HL-60 (cell line): ENCODE data around the gene UFD1.

Experiments used
- DNase-seq, 2 experiments: peaks; one replicate each; pipeline ENCODE4 v3.0.0-alpha.2; 2010 to 2020; ENCODE audit warnings: low read depth in 1 of 2, low spot score in 1 of 2
- H3K27ac ChIP-seq: fragments of 250-450 bp; sonication (Bioruptor Pico); replicated peaks from 2 replicates; pipeline ENCODE4 v1.5.1; 2020; ENCODE audit warnings: mild to moderate bottlenecking, moderate library complexity
- H3K27me3 ChIP-seq: fragments of 250-450 bp; sonication (Bioruptor Pico); 2 replicates; pipeline ENCODE4 v1.5.1; 2021; ENCODE audit warnings: mild to moderate bottlenecking, moderate library complexity; ENCODE audit not compliant: insufficient read depth, poor library complexity, severe bottlenecking
- H3K4me3 ChIP-seq: replicated peaks from 2 replicates; pipeline ENCODE4 v1.5.1; 2011; ENCODE audit warnings: mild to moderate bottlenecking, control low read depth, low read length; ENCODE audit not compliant: insufficient read depth
- CTCF ChIP-seq: IDR thresholded peaks from one replicate; pipeline ENCODE4 v1.5.1; 2011; ENCODE audit warnings: low read length, control low read depth, inconsistent platforms; ENCODE audit not compliant: insufficient read depth
- GABPA ChIP-seq: IDR thresholded peaks from 2 replicates; pipeline ENCODE4 v1.6.1; 2012; ENCODE audit warnings: low read depth
- POLR2AphosphoS5 ChIP-seq: IDR thresholded peaks from 2 replicates; pipeline ENCODE4 v1.6.1; 2012; ENCODE audit warnings: low read depth
- REST ChIP-seq: IDR thresholded peaks from 2 replicates; pipeline ENCODE4 v1.6.1; 2012; ENCODE audit warnings: low read depth; ENCODE audit not compliant: insufficient replicate concordance
- SPI1 ChIP-seq: IDR thresholded peaks from 2 replicates; pipeline ENCODE4 v1.6.1; 2012; ENCODE audit warnings: low read depth, mild to moderate bottlenecking, borderline replicate concordance

The UFD1 gene

GRCh38 chr22:19516378-19517170 lies 37.6 kb upstream of the UFD1 start:
- no peaks in the 10 kb centered on the region for H3K27me3 ChIP-seq
- DNase-seq: no peak
- no peak overlapping the region for H3K27ac ChIP-seq
- no peak overlapping the region for H3K4me3 ChIP-seq
- no peak for TF ChIP-seq CTCF
- no peak for TF ChIP-seq GABPA
- TF ChIP-seq SPI1: no peak
- TF ChIP-seq REST: no peak
- TF ChIP-seq POLR2AphosphoS5: no peak; the same call in 1 of the 2 replicates

- H3K4me3 ChIP-seq: no peak overlapping the region
- no peak overlapping the region for H3K27ac ChIP-seq
- DNase-seq: no peak
- TF ChIP-seq REST (no peak), SPI1 (no peak), GABPA (no peak), POLR2AphosphoS5 (0 out of 2 replicates have a peak, but pooled peaks have one; percentile 15), CTCF (no peak)
- no peaks in the 10 kb centered on the region for H3K27me3 ChIP-seq
Observed at GRCh38 chr22:19515654-19516377, 36.8 kb upstream of the UFD1 start.

GRCh38 chr22:19514831-19515565 lies 36.0 kb upstream of the UFD1 start:
- Histone ChIP-seq H3K4me3 (no peak overlapping the region), H3K27me3 (no peaks in the 10 kb centered on the region), H3K27ac (no peak overlapping the region)
- no peak for DNase-seq
- TF ChIP-seq CTCF (no peak), POLR2AphosphoS5 (no peak), REST (no peak), SPI1 (no peak), GABPA (no peak)
